Panc1 (cell line): ENCODE measurements around the gene FKTN.

Experiments used
- POLR2AphosphoS5 ChIP-seq: IDR thresholded peaks from 2 replicates; pipeline ENCODE4 v1.6.1; 2012; ENCODE audit warnings: mild to moderate bottlenecking, low read depth, low read length, moderate library complexity
- SIN3A ChIP-seq: IDR thresholded peaks from 2 replicates; pipeline ENCODE4 v1.6.1; 2012; ENCODE audit warnings: low read depth, mild to moderate bottlenecking, low read length, moderate library complexity, borderline replicate concordance; ENCODE audit not compliant: insufficient read depth
- TCF7L2 ChIP-seq: IDR thresholded peaks from 2 replicates; pipeline ENCODE4 v1.6.1; 2011; ENCODE audit warnings: mild to moderate bottlenecking, low read depth, low read length, inconsistent platforms
- TF ChIP-seq, protein P1 (sequence below): fragments of 450-650 bp; IDR thresholded peaks from 2 replicates; pipeline ENCODE4 v1.5.1; 2017; ENCODE audit warnings: mild to moderate bottlenecking
- TF ChIP-seq, protein P2 (sequence below), 2 experiments: IDR thresholded peaks; 2 replicates each; pipeline ENCODE4 v1.6.1; 2011 to 2012; ENCODE audit warnings: low read depth in 2 of 2, control low read depth in 1 of 2, low read length in 1 of 2, mild to moderate bottlenecking in 1 of 2, moderate library complexity in 1 of 2; ENCODE audit not compliant: insufficient read depth in 1 of 2

DNA sequence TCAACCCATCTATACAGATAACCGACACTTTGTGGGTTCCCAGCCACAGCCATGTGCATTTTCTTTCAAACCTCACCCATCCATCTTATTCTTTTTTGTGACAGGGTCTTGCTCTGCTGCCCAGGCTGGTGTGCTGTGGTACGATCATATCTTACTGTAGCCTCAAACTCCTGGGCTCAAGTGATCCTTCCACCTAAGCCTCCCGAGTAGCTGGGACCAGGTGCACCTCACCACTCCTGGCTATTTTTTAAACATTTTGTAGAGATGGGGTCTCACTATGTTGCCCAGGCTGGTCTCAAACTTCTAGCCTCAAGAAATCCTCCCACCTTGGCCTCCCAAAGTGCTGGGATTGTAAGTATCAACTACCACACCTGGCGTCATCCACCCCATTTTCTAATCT, 129.0 kb downstream of the FKTN start:
- TF ChIP-seq, protein P1, sequence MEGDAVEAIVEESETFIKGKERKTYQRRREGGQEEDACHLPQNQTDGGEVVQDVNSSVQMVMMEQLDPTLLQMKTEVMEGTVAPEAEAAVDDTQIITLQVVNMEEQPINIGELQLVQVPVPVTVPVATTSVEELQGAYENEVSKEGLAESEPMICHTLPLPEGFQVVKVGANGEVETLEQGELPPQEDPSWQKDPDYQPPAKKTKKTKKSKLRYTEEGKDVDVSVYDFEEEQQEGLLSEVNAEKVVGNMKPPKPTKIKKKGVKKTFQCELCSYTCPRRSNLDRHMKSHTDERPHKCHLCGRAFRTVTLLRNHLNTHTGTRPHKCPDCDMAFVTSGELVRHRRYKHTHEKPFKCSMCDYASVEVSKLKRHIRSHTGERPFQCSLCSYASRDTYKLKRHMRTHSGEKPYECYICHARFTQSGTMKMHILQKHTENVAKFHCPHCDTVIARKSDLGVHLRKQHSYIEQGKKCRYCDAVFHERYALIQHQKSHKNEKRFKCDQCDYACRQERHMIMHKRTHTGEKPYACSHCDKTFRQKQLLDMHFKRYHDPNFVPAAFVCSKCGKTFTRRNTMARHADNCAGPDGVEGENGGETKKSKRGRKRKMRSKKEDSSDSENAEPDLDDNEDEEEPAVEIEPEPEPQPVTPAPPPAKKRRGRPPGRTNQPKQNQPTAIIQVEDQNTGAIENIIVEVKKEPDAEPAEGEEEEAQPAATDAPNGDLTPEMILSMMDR, result no peak
- TF ChIP-seq SIN3A (no peak), POLR2AphosphoS5 (no peak), TCF7L2 (no peak)
- TF ChIP-seq, protein P2, sequence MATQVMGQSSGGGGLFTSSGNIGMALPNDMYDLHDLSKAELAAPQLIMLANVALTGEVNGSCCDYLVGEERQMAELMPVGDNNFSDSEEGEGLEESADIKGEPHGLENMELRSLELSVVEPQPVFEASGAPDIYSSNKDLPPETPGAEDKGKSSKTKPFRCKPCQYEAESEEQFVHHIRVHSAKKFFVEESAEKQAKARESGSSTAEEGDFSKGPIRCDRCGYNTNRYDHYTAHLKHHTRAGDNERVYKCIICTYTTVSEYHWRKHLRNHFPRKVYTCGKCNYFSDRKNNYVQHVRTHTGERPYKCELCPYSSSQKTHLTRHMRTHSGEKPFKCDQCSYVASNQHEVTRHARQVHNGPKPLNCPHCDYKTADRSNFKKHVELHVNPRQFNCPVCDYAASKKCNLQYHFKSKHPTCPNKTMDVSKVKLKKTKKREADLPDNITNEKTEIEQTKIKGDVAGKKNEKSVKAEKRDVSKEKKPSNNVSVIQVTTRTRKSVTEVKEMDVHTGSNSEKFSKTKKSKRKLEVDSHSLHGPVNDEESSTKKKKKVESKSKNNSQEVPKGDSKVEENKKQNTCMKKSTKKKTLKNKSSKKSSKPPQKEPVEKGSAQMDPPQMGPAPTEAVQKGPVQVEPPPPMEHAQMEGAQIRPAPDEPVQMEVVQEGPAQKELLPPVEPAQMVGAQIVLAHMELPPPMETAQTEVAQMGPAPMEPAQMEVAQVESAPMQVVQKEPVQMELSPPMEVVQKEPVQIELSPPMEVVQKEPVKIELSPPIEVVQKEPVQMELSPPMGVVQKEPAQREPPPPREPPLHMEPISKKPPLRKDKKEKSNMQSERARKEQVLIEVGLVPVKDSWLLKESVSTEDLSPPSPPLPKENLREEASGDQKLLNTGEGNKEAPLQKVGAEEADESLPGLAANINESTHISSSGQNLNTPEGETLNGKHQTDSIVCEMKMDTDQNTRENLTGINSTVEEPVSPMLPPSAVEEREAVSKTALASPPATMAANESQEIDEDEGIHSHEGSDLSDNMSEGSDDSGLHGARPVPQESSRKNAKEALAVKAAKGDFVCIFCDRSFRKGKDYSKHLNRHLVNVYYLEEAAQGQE (IDR thresholded peaks at IDR 0.05; ENCODE audit: insufficient read depth in 1 of 2, low read depth in 2 of 2, low read length in 1 of 2), result no peak
